BJ (cell line): ENCODE results near the gene ZFYVE28. TPM values are rescaled to one million over a fixed set of nuclear protein-coding genes. Genes with fewer than 3 reads are reported as not detected.

ENCODE experiments used
- CTCF ChIA-PET: fragments of 350-600 bp; formaldehyde crosslinking; extraction: SDS; loops from one replicate; lab custom pipeline; 2021; ENCODE audit warnings: antibody characterized with exemption, inconsistent platforms; lab: Yijun Ruan, JAX
- POLR2A ChIA-PET: fragments of 300-600 bp; sonication (Branson Sonifier 250); formaldehyde crosslinking; extraction: SDS; loops from one replicate; lab custom pipeline; 2021; ENCODE audit warnings: antibody characterized with exemption; lab: Charles Lee
- DNase-seq: peaks from one replicate; pipeline ENCODE4 v3.0.0-alpha.2; 2011; ENCODE audit warnings: low read depth
- H3K27me3 ChIP-seq: 2 replicates; pipeline ENCODE4 v1.6.0; 2011; ENCODE audit warnings: low read length; ENCODE audit not compliant: control insufficient read depth, insufficient read depth
- H3K36me3 ChIP-seq: 2 replicates; pipeline ENCODE4 v1.5.1; 2011; ENCODE audit warnings: low read length; ENCODE audit not compliant: control insufficient read depth, insufficient read depth
- H3K4me3 ChIP-seq: 2 replicates; pipeline ENCODE4 v1.5.1; 2011; ENCODE audit warnings: low read depth, mild to moderate bottlenecking, control low read depth, low read length
- polyA plus RNA-seq: library from polyadenylated mRNA; depleted of rRNA; stranded (reverse); fragments of >200 nt; gene quantifications from 2 replicates; pipeline ENCODE4 v1.2.3, GENCODE V29; 2011
- TF ChIP-seq, protein P1 (sequence below): IDR thresholded peaks from 2 replicates; pipeline ENCODE4 v1.5.1; 2011; ENCODE audit warnings: low read depth, mild to moderate bottlenecking, control low read depth, inconsistent platforms, low read length, moderate library complexity; ENCODE audit not compliant: insufficient read depth

Gene ZFYVE28
- polyA plus RNA-seq, 1 experiment, result 4.4 TPM

DNA sequence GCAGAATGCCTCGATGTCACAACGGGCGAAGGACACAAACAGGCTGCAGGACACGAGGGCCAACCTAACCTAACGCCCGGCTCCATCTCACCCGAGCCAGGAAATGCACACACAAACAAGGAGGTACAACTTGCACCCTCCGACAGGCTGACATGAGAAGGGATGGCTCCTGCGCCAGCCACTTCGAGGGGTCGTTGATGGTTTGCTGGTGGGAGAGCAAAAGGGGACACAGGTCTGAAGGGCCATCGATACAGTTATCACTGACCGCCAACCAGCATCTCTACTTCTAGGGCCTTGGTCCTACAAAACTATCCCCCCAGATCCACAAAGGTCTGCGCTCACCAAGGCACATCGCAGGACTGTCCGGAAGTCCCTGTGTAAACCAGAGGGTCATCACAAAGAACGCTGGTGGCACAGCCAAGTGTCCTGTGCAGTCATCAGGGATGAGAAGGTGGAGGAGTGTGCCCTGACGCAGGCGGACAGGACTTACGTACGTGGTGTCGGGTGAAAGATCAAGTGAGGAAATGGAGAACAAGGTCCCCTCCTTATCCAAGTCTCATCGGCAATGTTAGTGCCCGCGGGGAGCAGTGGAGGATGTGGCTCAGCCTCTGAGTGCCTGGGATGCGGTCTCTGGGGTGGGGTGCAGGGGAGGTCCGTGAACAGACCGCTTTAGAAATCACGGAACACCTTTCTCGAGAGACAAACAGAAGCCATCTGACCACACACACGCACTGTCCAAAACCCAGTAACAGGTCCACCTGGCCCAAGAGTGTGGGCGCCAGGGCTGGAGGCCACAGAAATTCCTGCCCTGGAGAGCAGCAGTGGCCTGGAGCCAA lies 163.6 kb downstream of the ZFYVE28 start:
- DNase-seq, result no peak
- TF ChIP-seq, protein P1, sequence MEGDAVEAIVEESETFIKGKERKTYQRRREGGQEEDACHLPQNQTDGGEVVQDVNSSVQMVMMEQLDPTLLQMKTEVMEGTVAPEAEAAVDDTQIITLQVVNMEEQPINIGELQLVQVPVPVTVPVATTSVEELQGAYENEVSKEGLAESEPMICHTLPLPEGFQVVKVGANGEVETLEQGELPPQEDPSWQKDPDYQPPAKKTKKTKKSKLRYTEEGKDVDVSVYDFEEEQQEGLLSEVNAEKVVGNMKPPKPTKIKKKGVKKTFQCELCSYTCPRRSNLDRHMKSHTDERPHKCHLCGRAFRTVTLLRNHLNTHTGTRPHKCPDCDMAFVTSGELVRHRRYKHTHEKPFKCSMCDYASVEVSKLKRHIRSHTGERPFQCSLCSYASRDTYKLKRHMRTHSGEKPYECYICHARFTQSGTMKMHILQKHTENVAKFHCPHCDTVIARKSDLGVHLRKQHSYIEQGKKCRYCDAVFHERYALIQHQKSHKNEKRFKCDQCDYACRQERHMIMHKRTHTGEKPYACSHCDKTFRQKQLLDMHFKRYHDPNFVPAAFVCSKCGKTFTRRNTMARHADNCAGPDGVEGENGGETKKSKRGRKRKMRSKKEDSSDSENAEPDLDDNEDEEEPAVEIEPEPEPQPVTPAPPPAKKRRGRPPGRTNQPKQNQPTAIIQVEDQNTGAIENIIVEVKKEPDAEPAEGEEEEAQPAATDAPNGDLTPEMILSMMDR, result no peak
- no peak overlapping the region for H3K4me3 ChIP-seq
- H3K27me3 ChIP-seq, result no peaks in the 10 kb centered on the region
- peaks cover 36% of the 10 kb centered on the region for H3K36me3 ChIP-seq
- ChIA-PET CTCF (no interaction called here), POLR2A (no interaction called here)

GRCh38 chr4:2253160-2254084 lies 165.0 kb downstream of the ZFYVE28 start:
- CTCF ChIA-PET, result no interaction called here
- POLR2A ChIA-PET, result interaction anchor here (0.7 kb wide), 1 partner anchor 9 kb away, joined by 19 read pairs; no protein-coding TSS in a partner anchor
- no peak overlapping the region for H3K4me3 ChIP-seq
- H3K36me3 ChIP-seq, result peaks cover 43% of the 10 kb centered on the region
- no peak for DNase-seq
- TF ChIP-seq, protein P1, result no peak
- no peaks in the 10 kb centered on the region for H3K27me3 ChIP-seq

GRCh38 chr4:2252530-2253091 lies 165.8 kb downstream of the ZFYVE28 start:
- ChIA-PET CTCF (no interaction called here), POLR2A (interaction anchor here (0.7 kb wide), 1 partner anchor 8 kb away, joined by 19 read pairs; no protein-coding TSS in a partner anchor)
- Histone ChIP-seq H3K27me3 (no peaks in the 10 kb centered on the region), H3K4me3 (no peak overlapping the region), H3K36me3 (peaks cover 43% of the 10 kb centered on the region)
- TF ChIP-seq, protein P1, result no peak
- DNase-seq, result no peak

- TF ChIP-seq, protein P1, result no peak
- ChIA-PET CTCF (no interaction called here), POLR2A (no interaction called here)
- Histone ChIP-seq H3K4me3 (no peak overlapping the region), H3K27me3 (no peaks in the 10 kb centered on the region), H3K36me3 (peaks cover 39% of the 10 kb centered on the region)
- no peak for DNase-seq
Measured at GRCh38 chr4:2251795-2252529, 166.5 kb downstream of the ZFYVE28 start.
